Nephron (organoid): ENCODE results near the gene ABCA7.
"Not testable (repeated sequence)": the region's sequence is repeated elsewhere in the genome, so short reads cannot be mapped to it uniquely, and the experiment has no call there.

ENCODE experiments used
- H3K27ac Mint-ChIP-seq, 3 experiments: 2 replicates each; pipeline ENCODE4 v1.8.0; 2020; ENCODE audit warnings: mixed read lengths in 3 of 3, mild to moderate bottlenecking in 2 of 3, moderate library complexity in 1 of 3
- H3K27me3 Mint-ChIP-seq: 2 replicates; pipeline ENCODE4 v1.8.0; 2021; ENCODE audit warnings: low read depth, mild to moderate bottlenecking, moderate library complexity, mixed read lengths
- H3K36me3 Mint-ChIP-seq: 2 replicates; pipeline ENCODE4 v1.8.0; 2020; ENCODE audit warnings: low read depth, mixed read lengths
- H3K4me1 Mint-ChIP-seq: 2 replicates; pipeline ENCODE4 v1.8.0; 2020; ENCODE audit warnings: mixed read lengths
- H3K4me3 Mint-ChIP-seq, 3 experiments: 2 replicates each; pipeline ENCODE4 v1.8.0; 2020; ENCODE audit warnings: mild to moderate bottlenecking in 3 of 3, mixed read lengths in 3 of 3, moderate library complexity in 2 of 3
- H3K9me3 Mint-ChIP-seq: 2 replicates; pipeline ENCODE4 v1.8.0; 2020; ENCODE audit warnings: mixed read lengths
- TF ChIP-seq, protein P1 (sequence below), 3 experiments: fragments of 200-600 bp; sonication (generic); IDR thresholded peaks; one replicate each; pipeline ENCODE4 v1.5.0; 2021; ENCODE audit warnings: antibody characterized with exemption in 3 of 3; ENCODE audit not compliant: unreplicated experiment in 3 of 3

The ABCA7 gene

DNA sequence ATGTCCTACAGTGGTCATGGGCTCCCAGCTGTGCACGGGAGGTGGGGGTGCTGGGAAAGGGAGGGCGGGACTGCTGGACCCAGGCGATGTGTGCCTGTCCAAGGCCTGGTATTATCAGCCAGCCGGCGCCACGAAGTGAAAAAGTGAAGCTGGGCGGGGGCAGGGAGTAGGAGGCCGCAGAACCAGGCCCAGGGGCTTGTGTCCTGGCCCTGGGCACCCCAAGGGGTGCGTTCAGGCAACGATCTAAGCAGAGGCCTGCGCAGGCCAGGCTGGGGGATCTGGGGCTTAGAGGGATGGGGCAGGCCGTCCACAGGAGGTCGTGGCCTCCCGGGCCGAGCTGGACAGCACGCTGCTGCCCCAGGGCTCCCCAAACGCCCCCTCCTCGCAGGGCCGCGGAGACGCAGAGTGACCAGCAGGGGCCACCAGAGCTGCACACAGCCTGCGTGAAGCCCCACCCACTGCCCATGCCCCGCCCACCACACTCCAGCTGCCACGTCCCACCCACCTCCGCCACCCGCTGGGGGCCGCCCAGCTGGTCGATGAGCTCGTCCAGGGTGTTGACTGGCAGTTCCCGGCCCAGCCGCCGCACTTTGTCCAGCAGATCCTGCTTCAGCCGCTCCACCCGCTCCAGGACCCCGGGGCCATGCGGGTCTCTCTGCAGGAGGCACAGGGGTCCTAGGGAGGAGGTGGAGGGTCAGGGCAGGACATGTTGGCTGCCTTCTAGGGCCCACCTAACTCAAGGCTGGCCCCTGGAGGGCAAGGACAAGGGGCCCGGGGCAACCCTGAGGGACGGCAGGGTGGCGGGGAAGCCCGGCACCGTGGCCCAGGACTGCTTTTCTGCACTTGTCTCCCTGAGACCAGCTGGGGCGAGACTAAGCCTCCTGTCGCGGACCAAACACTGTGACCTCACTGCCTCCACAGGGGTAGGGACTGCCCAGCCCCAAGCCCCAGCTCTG lies 73.4 kb downstream of the ABCA7 start:
- Mint-ChIP-seq H3K9me3 (no peaks in the 10 kb centered on the region), H3K4me1 (no peaks in the 10 kb centered on the region), H3K27me3 (no peaks in the 10 kb centered on the region), H3K27ac (no peak overlapping the region), H3K36me3 (peaks cover 5% of the 10 kb centered on the region), H3K4me3 (no peak overlapping the region)
- TF ChIP-seq, protein P1, sequence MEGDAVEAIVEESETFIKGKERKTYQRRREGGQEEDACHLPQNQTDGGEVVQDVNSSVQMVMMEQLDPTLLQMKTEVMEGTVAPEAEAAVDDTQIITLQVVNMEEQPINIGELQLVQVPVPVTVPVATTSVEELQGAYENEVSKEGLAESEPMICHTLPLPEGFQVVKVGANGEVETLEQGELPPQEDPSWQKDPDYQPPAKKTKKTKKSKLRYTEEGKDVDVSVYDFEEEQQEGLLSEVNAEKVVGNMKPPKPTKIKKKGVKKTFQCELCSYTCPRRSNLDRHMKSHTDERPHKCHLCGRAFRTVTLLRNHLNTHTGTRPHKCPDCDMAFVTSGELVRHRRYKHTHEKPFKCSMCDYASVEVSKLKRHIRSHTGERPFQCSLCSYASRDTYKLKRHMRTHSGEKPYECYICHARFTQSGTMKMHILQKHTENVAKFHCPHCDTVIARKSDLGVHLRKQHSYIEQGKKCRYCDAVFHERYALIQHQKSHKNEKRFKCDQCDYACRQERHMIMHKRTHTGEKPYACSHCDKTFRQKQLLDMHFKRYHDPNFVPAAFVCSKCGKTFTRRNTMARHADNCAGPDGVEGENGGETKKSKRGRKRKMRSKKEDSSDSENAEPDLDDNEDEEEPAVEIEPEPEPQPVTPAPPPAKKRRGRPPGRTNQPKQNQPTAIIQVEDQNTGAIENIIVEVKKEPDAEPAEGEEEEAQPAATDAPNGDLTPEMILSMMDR (IDR thresholded peaks at IDR 0.05; ENCODE audit: unreplicated experiment in 3 of 3) = peak; percentile 96 to 97 (median 97)

DNA sequence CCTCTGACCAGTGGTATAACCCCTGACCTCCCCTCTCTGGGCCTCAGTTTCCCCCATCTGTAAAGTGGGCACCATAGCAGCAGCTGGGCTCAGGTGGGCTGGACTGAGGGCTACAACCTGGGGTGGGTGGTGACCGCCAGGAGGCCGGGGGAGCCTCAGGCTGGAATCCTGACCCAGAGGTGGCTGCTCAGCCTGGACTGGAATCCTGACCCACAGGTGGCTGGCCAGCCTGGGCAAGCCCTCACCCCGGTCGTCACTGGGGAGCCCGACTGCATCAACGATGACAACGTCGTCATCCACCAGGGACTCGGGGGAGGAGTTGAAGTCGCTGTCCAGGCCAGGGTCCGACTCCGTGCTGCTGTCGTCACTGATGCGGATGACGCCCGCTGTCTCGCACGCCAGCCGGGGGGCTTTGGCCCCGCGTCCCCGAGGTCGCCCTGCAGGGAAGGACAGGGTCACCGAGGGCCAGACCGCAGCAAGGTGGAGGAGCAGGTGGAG lies 74.1 kb downstream of the ABCA7 start:
- TF ChIP-seq, protein P1 (IDR thresholded peaks at IDR 0.05; ENCODE audit: unreplicated experiment in 3 of 3) = no peak
- no peaks in the 10 kb centered on the region for H3K4me1 Mint-ChIP-seq
- H3K9me3 Mint-ChIP-seq = no peaks in the 10 kb centered on the region
- peaks cover 11% of the 10 kb centered on the region for H3K36me3 Mint-ChIP-seq
- no peak overlapping the region for H3K4me3 Mint-ChIP-seq
- no peak overlapping the region for H3K27ac Mint-ChIP-seq
- H3K27me3 Mint-ChIP-seq = no peaks in the 10 kb centered on the region

DNA sequence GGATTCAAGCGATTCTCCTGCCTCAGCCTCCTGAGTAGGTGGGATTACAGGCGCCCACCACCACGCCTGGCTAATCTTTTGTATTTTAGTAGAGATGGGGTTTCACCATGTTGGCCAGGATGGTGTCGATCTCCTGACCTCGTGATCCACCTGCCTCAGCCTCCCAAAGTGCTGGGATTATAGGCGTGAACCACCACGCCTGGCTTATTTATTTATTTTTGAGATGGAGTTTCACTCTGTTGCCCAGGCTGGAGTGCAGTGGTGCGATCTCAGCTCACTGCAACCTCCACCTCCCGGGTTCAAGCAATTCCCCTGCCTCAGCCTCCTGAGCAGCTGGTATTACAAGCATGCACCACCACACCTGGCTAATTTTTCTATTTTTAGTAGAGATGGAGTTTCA lies 74.8 kb downstream of the ABCA7 start:
- H3K27ac Mint-ChIP-seq, H3K9me3 Mint-ChIP-seq, H3K4me3 Mint-ChIP-seq, H3K4me1 Mint-ChIP-seq, H3K27me3 Mint-ChIP-seq: not testable (repeated sequence)
- H3K36me3 Mint-ChIP-seq = peaks cover 11% of the 10 kb centered on the region
